Measurements from ENCODE around the gene RPS6KL1.
"Not testable (repeated sequence)": the region's sequence is repeated elsewhere in the genome, so short reads cannot be mapped to it uniquely, and the experiment has no call there.

RPS6KL1 gene

GRCh38 chr14:74935360-74935680 lies 12.3 kb upstream of the RPS6KL1 start:
- no peak for DNase-seq (ENCODE audit: low spot score)

- DNase-seq (ENCODE audit: low spot score), result no peak
Observed at GRCh38 chr14:74934476-74935359, 11.7 kb upstream of the RPS6KL1 start.

DNA sequence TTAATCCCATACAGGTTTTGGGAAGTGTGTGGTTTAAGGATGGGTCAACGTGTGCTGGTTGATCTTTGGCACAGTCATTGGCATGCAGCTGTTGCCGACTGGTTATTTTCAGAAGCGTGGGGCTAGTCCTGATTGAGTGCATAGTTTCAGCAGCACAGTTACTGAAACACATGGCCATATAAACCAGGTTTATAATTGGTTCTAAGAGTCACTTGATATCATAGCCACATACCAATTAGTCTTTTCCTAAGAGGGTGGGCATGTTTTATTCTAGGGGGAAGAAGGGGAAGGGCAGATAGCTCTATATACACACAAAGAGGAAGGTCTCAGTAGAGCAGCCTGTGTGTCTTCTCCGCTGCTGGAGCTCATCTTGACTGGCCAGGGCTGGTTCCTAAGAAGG lies 11.0 kb upstream of the RPS6KL1 start:
- DNase-seq (ENCODE audit: low spot score), result no peak

DNA sequence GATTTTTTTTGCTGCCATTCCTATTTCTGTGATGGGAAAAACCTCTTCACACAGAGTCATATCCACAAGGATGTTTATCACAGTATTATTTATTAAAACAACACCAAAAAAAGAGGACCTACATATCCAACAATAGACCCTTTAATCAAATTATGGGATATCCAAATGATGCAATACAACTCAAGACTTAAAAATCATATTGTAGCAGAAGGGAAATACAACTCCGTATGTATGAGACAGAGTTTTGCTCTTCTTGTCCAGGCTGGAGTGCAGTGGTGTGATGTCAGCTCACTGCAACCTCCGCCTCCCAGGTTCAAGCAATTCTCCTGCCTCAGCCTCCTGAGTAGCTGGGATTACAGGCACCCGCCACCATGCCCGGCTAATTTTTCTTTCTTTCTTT lies 9.9 kb upstream of the RPS6KL1 start:
- not testable (repeated sequence) for DNase-seq (ENCODE audit: low spot score)

DNA sequence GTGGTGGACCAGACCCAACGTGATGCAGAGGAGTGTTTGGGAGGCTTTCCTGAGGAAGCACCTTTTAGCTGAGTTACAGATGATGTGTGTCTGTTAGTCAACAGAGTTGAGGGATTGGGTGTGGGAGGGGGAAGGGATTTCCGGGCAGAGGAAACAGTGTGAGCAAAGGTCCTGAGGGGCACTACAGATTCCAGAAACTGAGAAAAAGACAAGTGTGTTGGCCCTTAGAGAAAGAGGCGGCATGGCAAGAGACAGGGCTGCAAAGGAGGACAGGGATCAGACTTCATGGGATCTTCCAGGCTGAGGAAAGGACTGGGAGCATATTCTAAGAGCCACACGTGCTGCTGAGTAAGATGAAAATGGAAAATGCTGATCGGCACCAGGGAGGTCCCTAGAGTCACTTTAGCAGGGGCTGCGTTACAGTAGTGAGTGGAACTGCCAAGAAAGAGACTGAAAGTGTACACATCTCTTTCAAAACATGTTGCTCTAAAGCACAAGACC lies 9.4 kb upstream of the RPS6KL1 start:
- no peak for DNase-seq (ENCODE audit: low spot score)

- not testable (repeated sequence) for DNase-seq (ENCODE audit: low spot score)
Observed at GRCh38 chr14:74931744-74932143, 8.7 kb upstream of the RPS6KL1 start.

DNA sequence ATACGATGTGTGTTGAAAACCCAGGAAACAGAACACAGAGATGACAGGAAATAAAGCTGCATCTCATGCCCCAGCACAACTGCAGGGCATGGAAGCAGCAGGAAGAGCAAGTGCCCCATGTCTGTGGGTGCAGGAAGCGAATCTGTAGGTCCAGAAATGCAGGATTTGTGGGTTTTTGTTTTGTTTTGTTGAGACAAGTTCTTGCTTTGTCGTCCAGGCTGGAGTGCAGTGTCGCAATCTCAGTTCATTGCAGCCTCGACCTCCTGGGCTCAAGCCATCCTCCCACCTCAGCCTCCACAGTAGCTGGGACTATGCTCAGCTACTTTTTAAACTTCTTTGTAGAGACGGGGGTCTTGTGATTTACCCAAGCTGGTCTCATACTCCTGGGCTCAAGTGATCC lies 6.2 kb upstream of the RPS6KL1 start:
- DNase-seq (ENCODE audit: low spot score), result no peak

GRCh38 chr14:74927225-74927624 lies 4.2 kb upstream of the RPS6KL1 start:
- no peak for DNase-seq (ENCODE audit: low spot score)

DNA sequence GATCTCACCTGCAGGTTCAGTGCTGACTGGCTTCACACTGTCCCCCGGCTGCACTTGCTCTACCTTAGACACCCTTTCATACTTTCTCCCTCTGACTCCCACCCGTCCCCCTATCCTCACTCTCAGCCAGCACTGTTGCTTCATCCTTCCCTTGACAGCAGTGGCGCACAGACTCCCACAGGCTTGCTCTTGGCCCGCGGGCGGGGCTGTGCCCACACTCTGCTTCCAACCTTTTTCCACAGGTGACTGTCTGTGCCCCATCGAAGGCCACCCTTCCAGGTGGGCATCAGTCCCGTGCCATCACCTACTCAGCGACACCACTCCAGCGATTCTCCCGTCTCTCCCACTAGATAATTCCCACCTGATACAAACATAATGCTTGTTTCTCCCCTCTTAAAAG lies 1.0 kb upstream of the RPS6KL1 start:
- DNase-seq (ENCODE audit: low spot score), result no peak

GRCh38 chr14:74921987-74922751 lies 891 bp downstream of the RPS6KL1 start:
- no peak for DNase-seq (ENCODE audit: low spot score)

- no peak for DNase-seq (ENCODE audit: low spot score)
Observed at GRCh38 chr14:74921053-74921620, 1.9 kb downstream of the RPS6KL1 start.

DNA sequence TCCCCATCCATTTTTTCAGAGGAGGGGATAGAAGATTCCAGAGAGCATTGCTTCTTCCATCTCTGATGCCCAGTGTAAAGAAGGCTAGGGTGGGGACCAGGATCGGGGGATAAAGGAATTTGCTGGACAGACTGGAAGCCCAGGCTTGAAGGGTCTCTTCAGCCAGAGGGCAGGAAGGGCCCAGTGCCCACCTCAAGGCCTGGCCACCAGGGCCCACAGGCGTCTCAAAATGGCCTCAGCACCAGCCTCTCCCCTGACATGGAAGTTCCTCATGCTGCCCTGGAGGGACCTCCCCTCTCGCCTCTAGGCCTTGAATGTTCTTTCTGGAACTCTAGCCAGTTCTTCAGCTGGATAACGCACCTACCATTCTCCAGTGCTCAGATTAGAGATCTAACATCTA lies 2.8 kb downstream of the RPS6KL1 start:
- DNase-seq (ENCODE audit: low spot score), result no peak

- DNase-seq (ENCODE audit: low spot score), result no peak
Observed at GRCh38 chr14:74919421-74920165, 3.5 kb downstream of the RPS6KL1 start.

DNA sequence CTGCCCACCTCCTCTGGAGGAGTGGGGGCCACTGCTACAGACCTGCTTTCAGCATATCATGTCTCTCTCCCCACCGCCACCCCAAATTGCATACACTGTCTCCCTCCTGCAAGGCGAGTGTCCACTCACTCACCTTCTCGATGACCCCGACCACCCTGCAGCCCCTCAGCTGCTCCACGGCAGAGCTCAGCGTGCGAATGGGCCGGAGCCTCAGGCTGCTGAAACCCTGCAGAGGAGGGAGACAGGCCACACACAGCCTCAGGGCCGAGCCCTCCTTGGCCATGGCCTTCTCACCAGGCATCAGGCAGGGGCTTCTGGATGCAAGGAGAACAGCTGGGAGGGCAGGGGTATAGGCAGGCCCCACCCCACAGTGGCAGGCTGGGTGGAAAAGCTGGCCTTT lies 4.7 kb downstream of the RPS6KL1 start:
- DNase-seq (ENCODE audit: low spot score), result no peak

DNA sequence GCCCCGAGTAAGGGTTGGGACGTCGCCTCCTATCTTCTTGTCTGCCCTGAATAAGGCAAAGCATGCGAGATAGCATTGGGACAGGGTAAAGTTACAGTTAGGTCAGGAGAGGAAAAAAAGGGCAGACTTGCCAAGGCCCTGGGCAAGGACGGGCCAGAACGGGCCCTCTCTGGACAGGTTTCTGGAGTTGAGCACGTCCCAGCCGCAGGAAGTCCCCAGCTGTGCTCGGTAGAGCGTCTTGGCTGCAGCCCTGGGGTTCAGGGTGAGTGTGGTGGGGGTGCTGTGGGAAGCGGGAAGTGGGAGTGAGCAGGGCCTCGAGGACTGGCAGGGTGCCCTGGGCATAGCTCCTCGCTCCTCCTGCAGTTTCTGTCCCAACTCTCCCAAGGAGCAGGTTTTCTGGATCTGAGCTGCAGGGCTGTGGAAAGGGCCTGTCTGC lies 5.4 kb downstream of the RPS6KL1 start:
- no peak for DNase-seq (ENCODE audit: low spot score)

- no peak for DNase-seq (ENCODE audit: low spot score)
Observed at GRCh38 chr14:74917178-74917543, 5.9 kb downstream of the RPS6KL1 start.

- no peak for DNase-seq (ENCODE audit: low spot score)
Observed at GRCh38 chr14:74915826-74916225, 7.2 kb downstream of the RPS6KL1 start.

GRCh38 chr14:74915426-74915825 lies 7.6 kb downstream of the RPS6KL1 start:
- DNase-seq (ENCODE audit: low spot score), result no peak

DNA sequence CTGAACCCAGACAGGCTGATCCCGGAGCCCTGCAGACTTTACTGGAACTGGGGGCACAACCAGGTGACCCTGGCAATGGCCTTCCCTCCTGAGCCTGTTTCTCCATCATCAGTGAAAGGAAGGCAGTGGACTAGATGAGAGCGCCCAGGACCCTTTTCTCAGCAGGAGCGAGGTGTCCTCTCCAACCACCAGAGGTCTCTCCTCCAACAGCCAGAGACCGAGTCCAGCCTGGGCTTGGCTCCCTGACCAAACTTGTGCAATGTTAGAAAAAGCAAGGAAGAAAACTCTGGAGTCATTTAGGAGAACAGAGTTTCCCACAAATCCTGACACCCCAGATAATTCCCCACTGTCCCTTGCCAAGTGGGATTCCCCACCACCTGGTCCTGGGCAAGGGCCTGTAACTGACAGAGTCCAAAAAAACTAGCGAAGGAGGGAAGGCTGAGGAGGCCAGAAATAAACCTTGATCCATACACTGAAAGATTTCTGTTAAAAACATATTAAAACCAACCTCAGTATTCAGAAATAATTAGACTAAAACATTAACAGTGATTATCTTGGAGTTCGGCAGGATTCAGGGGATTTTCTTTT lies 9.0 kb downstream of the RPS6KL1 start:
- no peak for DNase-seq (ENCODE audit: low spot score)

DNA sequence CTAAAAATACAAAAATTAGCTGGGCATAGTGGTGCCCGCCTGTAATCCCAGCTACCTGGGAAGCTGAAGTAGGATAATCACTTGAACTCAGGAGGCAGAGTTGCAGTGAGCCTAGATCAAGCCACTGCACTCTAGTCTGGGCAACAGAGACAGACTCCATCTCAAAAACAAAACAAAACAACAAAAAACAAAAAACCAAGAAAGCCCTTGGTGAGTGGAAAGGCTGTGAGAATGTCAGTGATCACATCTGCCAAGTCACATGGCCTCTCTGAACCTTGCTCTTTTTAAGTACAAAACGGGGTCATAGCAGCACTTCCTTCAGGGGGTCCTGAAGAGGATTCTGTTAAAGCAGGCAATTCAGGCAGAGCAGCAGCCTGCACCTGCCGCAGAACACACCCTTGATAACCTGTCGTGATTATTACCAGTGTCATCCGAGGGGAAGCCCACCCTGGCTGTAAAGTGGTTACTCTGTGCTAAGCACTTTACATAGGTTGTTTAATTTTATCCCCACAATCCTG lies 9.6 kb downstream of the RPS6KL1 start:
- DNase-seq (ENCODE audit: low spot score), result no peak

- no peak for DNase-seq (ENCODE audit: low spot score)
Observed at GRCh38 chr14:74912801-74913200, 10.3 kb downstream of the RPS6KL1 start.

- DNase-seq (ENCODE audit: low spot score), result no peak
Observed at GRCh38 chr14:74912111-74912510, 10.9 kb downstream of the RPS6KL1 start.

All from LoVo (cell line).